HCT116 (cell line): ENCODE data around the gene RMDN3. TPM values are rescaled to one million over a fixed set of nuclear protein-coding genes. Genes with fewer than 3 reads are reported as not detected.

Source experiments
- ATAC-seq: fragments of 200-7000 bp; cut with Tn5 transposase; 2 replicates; pipeline ENCODE4 v1.9.1; 2020; ENCODE audit warnings: mild to moderate bottlenecking, moderate library complexity
- BruUV-seq: library from RNA; stranded (reverse); fragments of 400-500 nt; replicated peaks from 2 replicates; lab custom pipeline; 2021; lab: Mats Ljungman, UMichigan
- CTCF ChIA-PET: fragments of 300-600 bp; sonication (Branson Sonifier 250); formaldehyde crosslinking; loops from one replicate; lab custom pipeline; 2021; ENCODE audit warnings: antibody characterized with exemption; lab: Charles Lee
- POLR2A ChIA-PET: fragments of 300-600, 350-600 bp; sonication (Branson Sonifier 250); formaldehyde crosslinking; loops from one replicate; lab custom pipeline; 2021; ENCODE audit warnings: antibody characterized with exemption; lab: Charles Lee
- RAD21 ChIA-PET, 2 experiments: fragments of 300-600 bp; sonication (Branson Sonifier 250); formaldehyde crosslinking; loops; one replicate each; lab custom pipeline; 2023; ENCODE audit warnings: low total read pairs in 2 of 2; ENCODE audit not compliant: uncharacterized antibody in 2 of 2, unreplicated experiment in 2 of 2, low non-redundant PET in 1 of 2; lab: Charles Lee
- DNase-seq: peaks from one replicate; pipeline ENCODE4 v3.0.0-alpha.2; 2010; ENCODE audit warnings: low read depth, low spot score
- H2AFZ ChIP-seq: fragments of 200-600 bp; shearing (Covaris generic), sonication (generic); 2 replicates; pipeline ENCODE4 v1.6.1; 2017; ENCODE audit warnings: low read depth, mixed run types, mixed read lengths, antibody characterized with exemption, low read length; ENCODE audit not compliant: poor library complexity, severe bottlenecking
- H3K27ac ChIP-seq: 2 replicates; pipeline ENCODE4 v1.5.1; 2012; ENCODE audit warnings: low read depth, low read length
- H3K27me3 ChIP-seq: fragments of 200-600 bp; sonication (generic); 2 replicates; pipeline ENCODE4 v1.6.1; 2016; ENCODE audit warnings: mixed run types, low read length, mixed read lengths; ENCODE audit not compliant: insufficient read depth
- H3K36me3 ChIP-seq, 2 experiments: fragments of 200-500 bp in 1 of 2; fragments of 200-600 bp in 1 of 2; sonication (Bioruptor generic) in 1 of 2; sonication (generic) in 1 of 2; 2 replicates each; pipeline versions ENCODE4 v1.5.1 to v1.6.1; 2014 to 2016; ENCODE audit warnings: low read length in 2 of 2, inconsistent platforms in 1 of 2, mixed read lengths in 1 of 2, mixed run types in 1 of 2; ENCODE audit not compliant: insufficient read depth in 2 of 2, control insufficient read depth in 1 of 2
- H3K4me1 ChIP-seq, 2 experiments: fragments of 200-600 bp in 1 of 2; sonication (generic) in 1 of 2; 2 replicates each; pipeline versions ENCODE4 v1.5.1 to v1.6.1; 2012 to 2017; ENCODE audit warnings: low read length in 2 of 2, inconsistent platforms in 1 of 2, mild to moderate bottlenecking in 1 of 2, mixed read lengths in 1 of 2, mixed run types in 1 of 2, moderate library complexity in 1 of 2; ENCODE audit not compliant: insufficient read depth in 2 of 2, control insufficient read depth in 1 of 2
- H3K4me2 ChIP-seq: fragments of 200-600 bp; sonication (generic); 2 replicates; pipeline ENCODE4 v1.6.1; 2017; ENCODE audit warnings: mixed run types, low read length, mixed read lengths
- H3K4me3 ChIP-seq, 2 experiments: fragments of 200-600 bp in 1 of 2; sonication (generic) in 1 of 2; replicated peaks in 1 of 2; 2 replicates each; pipeline ENCODE4 v1.5.1; 2011 to 2016; ENCODE audit warnings: low read length in 2 of 2, control low read depth in 1 of 2, low read depth in 1 of 2, mild to moderate bottlenecking in 1 of 2, mixed read lengths in 1 of 2, mixed run types in 1 of 2
- H3K79me2 ChIP-seq: fragments of 200-600 bp; sonication (generic); 2 replicates; pipeline ENCODE4 v1.6.1; 2017; ENCODE audit warnings: mild to moderate bottlenecking, mixed run types, low read length, moderate library complexity, mixed read lengths; ENCODE audit not compliant: insufficient read depth
- H3K9ac ChIP-seq: fragments of 200-600 bp; sonication (generic); 2 replicates; pipeline ENCODE4 v1.6.1; 2016; ENCODE audit warnings: low read length, mixed read lengths
- H3K9me2 ChIP-seq: fragments of 200-600 bp; sonication (generic), shearing (Covaris generic); 2 replicates; pipeline ENCODE4 v1.6.1; 2017; ENCODE audit warnings: mixed run types, mild to moderate bottlenecking, moderate library complexity; ENCODE audit not compliant: insufficient read depth
- H3K9me3 ChIP-seq, 2 experiments: fragments of 200-500 bp in 1 of 2; fragments of 200-600 bp in 1 of 2; sonication (Bioruptor generic) in 1 of 2; sonication (generic) in 1 of 2; 2 replicates each; pipeline ENCODE4 v1.6.1; 2014 to 2017; ENCODE audit warnings: low read length in 2 of 2, mixed read lengths in 2 of 2, inconsistent platforms in 1 of 2, low read depth in 1 of 2, mild to moderate bottlenecking in 1 of 2, mixed run types in 1 of 2, moderate library complexity in 1 of 2; ENCODE audit not compliant: control insufficient read depth in 1 of 2, insufficient read depth in 1 of 2
- H4K20me1 ChIP-seq: fragments of 200-600 bp; sonication (generic), shearing (Covaris generic); 2 replicates; pipeline ENCODE4 v1.6.1; 2017; ENCODE audit warnings: mixed run types, mild to moderate bottlenecking, moderate library complexity; ENCODE audit not compliant: insufficient read depth
- FOSL1 ChIP-seq: IDR thresholded peaks from 2 replicates; pipeline ENCODE4 v1.6.1; 2012; ENCODE audit warnings: low read depth
- SIN3A ChIP-seq: IDR thresholded peaks from 2 replicates; pipeline ENCODE4 v1.6.1; 2012; ENCODE audit warnings: low read depth
- SP1 ChIP-seq: IDR thresholded peaks from 2 replicates; pipeline ENCODE4 v1.6.1; 2012; ENCODE audit warnings: low read depth
- TCF7L2 ChIP-seq: IDR thresholded peaks from 2 replicates; pipeline ENCODE4 v1.7.0; 2011; ENCODE audit warnings: borderline replicate concordance, inconsistent platforms; ENCODE audit not compliant: insufficient read depth, insufficient read length; ENCODE audit errors: extremely low read depth
- YY1 ChIP-seq: IDR thresholded peaks from 2 replicates; pipeline ENCODE4 v1.6.1; 2011; ENCODE audit warnings: low read length, low read depth, moderate library complexity, mild to moderate bottlenecking; ENCODE audit not compliant: insufficient replicate concordance; ENCODE audit errors: extremely low read depth
- ZNF274 ChIP-seq: fragments of 200-500 bp; sonication (Bioruptor generic); IDR thresholded peaks from 2 replicates; pipeline ENCODE4 v1.6.1; 2014; ENCODE audit warnings: mild to moderate bottlenecking, low read depth, low read length, inconsistent platforms
- intact Hi-C: fragments of 100-400 bp; cut with micrococcal nuclease; formaldehyde crosslinking; loops from 2 replicates; pipeline ENCODE4 v1.10.0; 2022
- total RNA-seq: library from RNA; stranded (reverse); gene quantifications from one replicate; pipeline ENCODE4 v1.2.1, GENCODE V29; 2021; ENCODE audit not compliant: unreplicated experiment

Gene RMDN3
- total RNA-seq, 1 experiment from 2014 or later = 21.5 TPM

- Histone ChIP-seq H3K4me2 (no peak overlapping the region), H3K4me1 (no peaks in the 10 kb centered on the region), H2AFZ (no peak overlapping the region), H4K20me1 (no peaks in the 10 kb centered on the region), H3K27me3 (no peaks in the 10 kb centered on the region), H3K36me3 (peaks cover 23 to 48% of the 10 kb centered on the region in 2 experiments), H3K9me2 (no peaks in the 10 kb centered on the region), H3K79me2 (0 out of 2 replicates have a peak, but pooled peaks cover 10% of the 10 kb centered on the region), H3K9me3 (no peaks in the 10 kb centered on the region), H3K4me3 (no peak overlapping the region), H3K9ac (no peak overlapping the region), H3K27ac (no peak overlapping the region)
- ChIA-PET CTCF (interaction anchor here (1.2 kb wide), 1 partner anchor 178 kb away, joined by 3 read pairs; no protein-coding TSS in a partner anchor), RAD21 (no interaction called here), POLR2A (no interaction called here)
- ATAC-seq (no peak), DNase-seq (no peak)
- intact Hi-C loops = no loop called here
- TF ChIP-seq SIN3A = no peak
- no peak for TF ChIP-seq ZNF274
- TF ChIP-seq FOSL1 = no peak
- TF ChIP-seq YY1 = no peak
- no peak for TF ChIP-seq TCF7L2
- BruUV-seq = no TSS peak
These were observed 40.9 kb downstream of the RMDN3 start for GRCh38 chr15:40714144-40714543.

- Histone ChIP-seq H3K4me3 (no peak overlapping the region), H3K9me3 (no peaks in the 10 kb centered on the region), H4K20me1 (no peaks in the 10 kb centered on the region), H3K27ac (no peak overlapping the region), H3K79me2 (peaks cover 6% of the 10 kb centered on the region)
- no peak for DNase-seq
- POLR2A ChIA-PET = no interaction called here
- CTCF ChIA-PET = no interaction called here
- TF ChIP-seq SP1 = no peak
- TF ChIP-seq, all 23 proteins: peak for 0
- no peak overlapping the region for H3K4me2 ChIP-seq
- intact Hi-C loops = no loop called here
- no peak overlapping the region for H2AFZ ChIP-seq
- no peak overlapping the region for H3K9ac ChIP-seq
- RAD21 ChIA-PET = interaction anchor here in 1 of 2 experiments (0.6 kb wide), 1 partner anchor 14 kb away, joined by 3 read pairs; no protein-coding TSS in a partner anchor
- H3K9me2 ChIP-seq = no peaks in the 10 kb centered on the region
- no peaks in the 10 kb centered on the region for H3K4me1 ChIP-seq
- BruUV-seq = no TSS peak
- no peak for ATAC-seq
- H3K36me3 ChIP-seq = peaks cover 33 to 53% of the 10 kb centered on the region in 2 experiments
- no peaks in the 10 kb centered on the region for H3K27me3 ChIP-seq
These were observed 48.9 kb downstream of the RMDN3 start for GRCh38 chr15:40706121-40706520.
